ENCODE results near the gene MYO18A. TPM values are rescaled to one million over a fixed set of nuclear protein-coding genes. Genes with fewer than 3 reads are reported as not detected.

The MYO18A gene
- total RNA-seq, 1 donor from 2014 or later: 45.9 TPM

GRCh38 chr17:29115435-29115834 lies 64.8 kb downstream of the MYO18A start:
- Histone ChIP-seq H3K4me1 (ENCODE audit: insufficient read depth, low read length) (peaks cover 18% of the 10 kb centered on the region), H4K20me1 (ENCODE audit: insufficient read depth, low read length) (peaks cover 30% of the 10 kb centered on the region), H3K9ac (ENCODE audit: low read length) (no peak overlapping the region), H3K27ac (ENCODE audit: low read depth, low read length) (no peak overlapping the region), H3K79me2 (ENCODE audit: insufficient read depth, low read length) (no peaks in the 10 kb centered on the region), H3K27me3 (ENCODE audit: insufficient read depth, low read length) (no peaks in the 10 kb centered on the region), H2AFZ (ENCODE audit: low read depth, low read length) (no peak overlapping the region), H3K36me3 (ENCODE audit: insufficient read depth, low read length) (no peaks in the 10 kb centered on the region), H3K4me3 (ENCODE audit: insufficient read depth, low read depth, low read length) (no peak overlapping the region), H3K9me3 (ENCODE audit: insufficient read depth, low read depth, low read length) (no peaks in the 10 kb centered on the region), H3K4me2 (ENCODE audit: low read length) (no peak overlapping the region)
- H3K36me3 Mint-ChIP-seq (ENCODE audit: low read depth, unreplicated experiment): peaks cover 25% of the 10 kb centered on the region
- no peak overlapping the region for H3K27ac Mint-ChIP-seq (ENCODE audit: unreplicated experiment)
- no peak for TF ChIP-seq CTCF (IDR thresholded peaks at IDR 0.05; ENCODE audit: insufficient read depth, low read depth, low read length)
- TF ChIP-seq EZH2 (IDR thresholded peaks at IDR 0.05; ENCODE audit: insufficient read depth, low read length): no peak
- DNase-seq (ENCODE audit: low read depth) (no peak), FAIRE-seq (no peak)
- H3K4me1 Mint-ChIP-seq (ENCODE audit: low read depth, unreplicated experiment): peaks cover 9% of the 10 kb centered on the region
- no peaks in the 10 kb centered on the region for H3K9me3 Mint-ChIP-seq (ENCODE audit: unreplicated experiment)
- H3K27me3 Mint-ChIP-seq (ENCODE audit: low read depth, unreplicated experiment): no peaks in the 10 kb centered on the region
- no peak overlapping the region for H3K4me3 Mint-ChIP-seq (ENCODE audit: unreplicated experiment)

- Mint-ChIP-seq H3K27me3 (ENCODE audit: low read depth, unreplicated experiment) (no peaks in the 10 kb centered on the region), H3K9me3 (ENCODE audit: unreplicated experiment) (no peaks in the 10 kb centered on the region), H3K4me3 (ENCODE audit: unreplicated experiment) (no peak overlapping the region), H3K36me3 (ENCODE audit: low read depth, unreplicated experiment) (peaks cover 23% of the 10 kb centered on the region), H3K4me1 (ENCODE audit: low read depth, unreplicated experiment) (peaks cover 9% of the 10 kb centered on the region), H3K27ac (ENCODE audit: unreplicated experiment) (no peak overlapping the region)
- no peak overlapping the region for H3K27ac ChIP-seq (ENCODE audit: low read depth, low read length)
- no peaks in the 10 kb centered on the region for H3K27me3 ChIP-seq (ENCODE audit: insufficient read depth, low read length)
- no peak overlapping the region for H3K4me3 ChIP-seq (ENCODE audit: insufficient read depth, low read depth, low read length)
- H3K4me2 ChIP-seq (ENCODE audit: low read length): no peak overlapping the region
- FAIRE-seq (no peak), DNase-seq (ENCODE audit: low read depth) (no peak)
- no peaks in the 10 kb centered on the region for H3K79me2 ChIP-seq (ENCODE audit: insufficient read depth, low read length)
- no peak overlapping the region for H2AFZ ChIP-seq (ENCODE audit: low read depth, low read length)
- H3K9ac ChIP-seq (ENCODE audit: low read length): no peak overlapping the region
- H4K20me1 ChIP-seq (ENCODE audit: insufficient read depth, low read length): peaks cover 30% of the 10 kb centered on the region
- no peaks in the 10 kb centered on the region for H3K9me3 ChIP-seq (ENCODE audit: insufficient read depth, low read depth, low read length)
- TF ChIP-seq CTCF (IDR thresholded peaks at IDR 0.05; ENCODE audit: insufficient read depth, low read depth, low read length) (no peak), EZH2 (IDR thresholded peaks at IDR 0.05; ENCODE audit: insufficient read depth, low read length) (no peak)
- H3K4me1 ChIP-seq (ENCODE audit: insufficient read depth, low read length): peaks cover 18% of the 10 kb centered on the region
- no peaks in the 10 kb centered on the region for H3K36me3 ChIP-seq (ENCODE audit: insufficient read depth, low read length)
These were observed 66.1 kb downstream of the MYO18A start for GRCh38 chr17:29114141-29114540.

- H3K27ac Mint-ChIP-seq (ENCODE audit: unreplicated experiment): no peak overlapping the region
- peaks cover 18% of the 10 kb centered on the region for H3K36me3 Mint-ChIP-seq (ENCODE audit: low read depth, unreplicated experiment)
- TF ChIP-seq EZH2 (IDR thresholded peaks at IDR 0.05; ENCODE audit: insufficient read depth, low read length): no peak
- TF ChIP-seq CTCF (IDR thresholded peaks at IDR 0.05; ENCODE audit: insufficient read depth, low read depth, low read length): no peak
- Histone ChIP-seq H3K9me3 (ENCODE audit: insufficient read depth, low read depth, low read length) (no peaks in the 10 kb centered on the region), H3K79me2 (ENCODE audit: insufficient read depth, low read length) (no peaks in the 10 kb centered on the region), H2AFZ (ENCODE audit: low read depth, low read length) (no peak overlapping the region), H3K9ac (ENCODE audit: low read length) (no peak overlapping the region), H4K20me1 (ENCODE audit: insufficient read depth, low read length) (peaks cover 30% of the 10 kb centered on the region), H3K27me3 (ENCODE audit: insufficient read depth, low read length) (no peaks in the 10 kb centered on the region), H3K4me3 (ENCODE audit: insufficient read depth, low read depth, low read length) (no peak overlapping the region), H3K36me3 (ENCODE audit: insufficient read depth, low read length) (no peaks in the 10 kb centered on the region), H3K27ac (ENCODE audit: low read depth, low read length) (no peak overlapping the region), H3K4me2 (ENCODE audit: low read length) (no peak overlapping the region), H3K4me1 (ENCODE audit: insufficient read depth, low read length) (peaks cover 20% of the 10 kb centered on the region)
- no peaks in the 10 kb centered on the region for H3K9me3 Mint-ChIP-seq (ENCODE audit: unreplicated experiment)
- FAIRE-seq (no peak), DNase-seq (ENCODE audit: low read depth) (no peak)
- H3K4me1 Mint-ChIP-seq (ENCODE audit: low read depth, unreplicated experiment): peaks cover 9% of the 10 kb centered on the region
- no peak overlapping the region for H3K4me3 Mint-ChIP-seq (ENCODE audit: unreplicated experiment)
- no peaks in the 10 kb centered on the region for H3K27me3 Mint-ChIP-seq (ENCODE audit: low read depth, unreplicated experiment)
These were observed 66.9 kb downstream of the MYO18A start for GRCh38 chr17:29113334-29113733.
